Measurements from ENCODE around the gene TBCD.

TBCD gene

GRCh38 chr17:82908543-82909160 lies 156.8 kb downstream of the TBCD start:
- TF ChIP-seq, protein P1, sequence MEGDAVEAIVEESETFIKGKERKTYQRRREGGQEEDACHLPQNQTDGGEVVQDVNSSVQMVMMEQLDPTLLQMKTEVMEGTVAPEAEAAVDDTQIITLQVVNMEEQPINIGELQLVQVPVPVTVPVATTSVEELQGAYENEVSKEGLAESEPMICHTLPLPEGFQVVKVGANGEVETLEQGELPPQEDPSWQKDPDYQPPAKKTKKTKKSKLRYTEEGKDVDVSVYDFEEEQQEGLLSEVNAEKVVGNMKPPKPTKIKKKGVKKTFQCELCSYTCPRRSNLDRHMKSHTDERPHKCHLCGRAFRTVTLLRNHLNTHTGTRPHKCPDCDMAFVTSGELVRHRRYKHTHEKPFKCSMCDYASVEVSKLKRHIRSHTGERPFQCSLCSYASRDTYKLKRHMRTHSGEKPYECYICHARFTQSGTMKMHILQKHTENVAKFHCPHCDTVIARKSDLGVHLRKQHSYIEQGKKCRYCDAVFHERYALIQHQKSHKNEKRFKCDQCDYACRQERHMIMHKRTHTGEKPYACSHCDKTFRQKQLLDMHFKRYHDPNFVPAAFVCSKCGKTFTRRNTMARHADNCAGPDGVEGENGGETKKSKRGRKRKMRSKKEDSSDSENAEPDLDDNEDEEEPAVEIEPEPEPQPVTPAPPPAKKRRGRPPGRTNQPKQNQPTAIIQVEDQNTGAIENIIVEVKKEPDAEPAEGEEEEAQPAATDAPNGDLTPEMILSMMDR (IDR thresholded peaks at IDR 0.05; ENCODE audit: insufficient read depth, low read depth, low read length, missing control alignments), result no peak
- no peak for DNase-seq (ENCODE audit: low read depth)
- H3K4me3 ChIP-seq (ENCODE audit: low read length), result no peak overlapping the region

DNA sequence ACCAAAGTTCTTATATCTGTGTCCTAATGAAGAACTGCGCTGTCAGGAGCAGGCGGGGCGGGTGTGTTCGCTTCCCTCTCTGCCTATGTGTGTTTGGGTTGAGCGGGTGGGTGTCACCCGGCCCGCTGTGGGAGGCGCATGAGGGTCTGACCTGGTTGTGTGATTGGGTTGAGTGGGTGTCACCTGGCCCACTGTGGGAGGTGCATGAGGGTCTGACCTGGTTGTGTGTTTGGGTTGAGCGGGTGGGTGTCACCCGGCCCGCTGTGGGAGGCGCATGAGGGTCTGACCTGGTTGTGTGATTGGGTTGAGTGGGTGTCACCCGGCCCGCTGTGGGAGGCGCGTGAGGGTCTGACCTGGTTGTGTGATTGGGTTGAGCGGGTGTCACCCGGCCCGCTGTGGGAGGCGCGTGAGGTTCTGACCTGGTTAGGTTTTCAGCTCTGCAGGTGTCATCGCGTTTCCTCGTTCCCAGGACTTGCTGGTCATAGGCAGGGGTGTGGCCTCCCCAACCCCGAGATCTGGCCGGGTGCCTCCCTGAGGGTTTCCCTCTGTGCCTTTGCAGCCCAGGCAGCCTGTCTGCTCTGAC lies 157.5 kb downstream of the TBCD start:
- no peak for DNase-seq (ENCODE audit: low read depth)
- no peak overlapping the region for H3K4me3 ChIP-seq (ENCODE audit: low read length)
- TF ChIP-seq, protein P1 (IDR thresholded peaks at IDR 0.05; ENCODE audit: insufficient read depth, low read depth, low read length, missing control alignments), result no peak

DNA sequence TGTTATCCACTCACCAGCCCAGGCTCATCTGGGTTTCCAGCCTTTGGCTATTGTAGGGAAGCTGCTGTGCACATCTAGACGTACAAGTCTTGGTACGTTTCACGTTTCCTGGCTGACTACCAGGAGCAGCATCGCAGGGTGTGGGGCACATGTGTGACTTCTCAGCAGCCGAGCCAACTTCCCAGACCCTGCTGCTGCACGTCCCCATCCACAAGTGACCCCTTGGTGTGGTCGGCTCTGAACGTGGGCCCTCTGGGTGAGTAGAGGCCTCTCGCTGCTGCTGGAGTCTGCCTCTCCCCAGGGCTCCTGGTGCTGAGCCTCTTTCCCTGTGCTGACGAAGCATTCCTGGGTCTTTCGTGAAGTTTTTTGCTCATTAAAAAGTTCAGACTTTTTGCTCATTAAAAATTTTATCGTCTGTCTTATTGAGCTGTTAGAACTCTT lies 158.2 kb downstream of the TBCD start:
- no peak overlapping the region for H3K4me3 ChIP-seq (ENCODE audit: low read length)
- TF ChIP-seq, protein P1 (IDR thresholded peaks at IDR 0.05; ENCODE audit: insufficient read depth, low read depth, low read length, missing control alignments), result no peak
- no peak for DNase-seq (ENCODE audit: low read depth)

- H3K4me3 ChIP-seq (ENCODE audit: low read length), result no peak overlapping the region
- TF ChIP-seq, protein P1 (IDR thresholded peaks at IDR 0.05; ENCODE audit: insufficient read depth, low read depth, low read length, missing control alignments), result no peak
- no peak for DNase-seq (ENCODE audit: low read depth)
These were observed 158.9 kb downstream of the TBCD start for GRCh38 chr17:82910770-82911169.

DNA sequence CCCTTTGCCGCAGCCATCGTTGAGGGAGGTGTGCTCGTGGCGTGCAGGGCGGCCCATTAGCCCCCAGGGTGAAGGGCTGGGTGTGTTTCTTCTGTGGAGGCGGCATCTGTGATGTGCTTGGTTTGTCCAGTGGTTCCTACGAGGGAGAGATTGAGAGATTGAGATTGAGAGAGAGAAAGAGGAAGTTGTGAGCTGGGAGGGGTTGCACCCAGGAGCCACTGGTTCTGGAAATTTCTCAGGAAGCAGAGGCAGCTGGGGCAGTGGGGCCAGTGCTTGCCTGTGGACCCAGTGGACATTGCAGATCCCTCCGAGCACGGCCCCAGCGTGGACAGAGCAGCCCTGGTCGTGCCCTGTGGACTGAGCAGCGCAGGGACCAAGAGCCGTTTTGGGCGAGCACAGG lies 160.0 kb downstream of the TBCD start:
- TF ChIP-seq, protein P1 (IDR thresholded peaks at IDR 0.05; ENCODE audit: insufficient read depth, low read depth, low read length, missing control alignments), result no peak

DNA sequence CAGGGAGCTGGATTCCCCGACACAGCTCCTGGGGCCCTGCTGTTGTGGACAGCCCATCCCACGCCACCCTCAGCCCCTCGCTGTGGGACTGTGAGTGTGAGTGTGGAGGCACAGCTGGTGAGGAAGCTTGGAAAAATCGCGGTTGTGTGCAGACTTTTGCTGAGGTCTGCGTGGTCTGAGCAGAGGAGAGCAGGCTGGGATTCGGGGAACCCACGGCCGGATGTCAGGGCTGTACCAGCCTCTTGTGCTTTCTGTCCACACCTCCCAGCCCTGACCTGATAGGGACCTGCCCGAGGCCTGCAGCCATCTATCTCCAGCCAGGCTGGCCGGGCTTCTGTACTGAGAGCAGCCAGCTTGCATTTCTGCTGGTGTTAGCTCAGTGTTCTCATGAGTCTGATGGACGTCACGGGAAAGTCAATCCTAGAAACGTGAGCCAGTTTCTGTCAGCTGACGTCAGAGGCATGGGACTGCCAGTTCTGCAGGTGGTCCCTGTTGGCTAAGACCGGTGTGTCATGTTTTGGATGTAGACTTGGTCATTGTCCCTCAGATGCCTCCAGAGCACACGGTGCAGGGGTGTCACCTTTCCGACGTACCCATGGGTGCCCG lies 160.7 kb downstream of the TBCD start:
- no peak for DNase-seq (ENCODE audit: low read depth)
- TF ChIP-seq, protein P1 (IDR thresholded peaks at IDR 0.05; ENCODE audit: insufficient read depth, low read depth, low read length, missing control alignments), result no peak
- no peak overlapping the region for H3K4me3 ChIP-seq (ENCODE audit: low read length)

More for the DNA sequence above, 160.0 kb downstream of the TBCD start:
- no peak for DNase-seq (ENCODE audit: low read depth)
- H3K4me3 ChIP-seq (ENCODE audit: low read length), result no peak overlapping the region

Measured in epithelial cell of esophagus (primary cell).